ENCODE results near the gene IFNAR1.

Gene IFNAR1

DNA sequence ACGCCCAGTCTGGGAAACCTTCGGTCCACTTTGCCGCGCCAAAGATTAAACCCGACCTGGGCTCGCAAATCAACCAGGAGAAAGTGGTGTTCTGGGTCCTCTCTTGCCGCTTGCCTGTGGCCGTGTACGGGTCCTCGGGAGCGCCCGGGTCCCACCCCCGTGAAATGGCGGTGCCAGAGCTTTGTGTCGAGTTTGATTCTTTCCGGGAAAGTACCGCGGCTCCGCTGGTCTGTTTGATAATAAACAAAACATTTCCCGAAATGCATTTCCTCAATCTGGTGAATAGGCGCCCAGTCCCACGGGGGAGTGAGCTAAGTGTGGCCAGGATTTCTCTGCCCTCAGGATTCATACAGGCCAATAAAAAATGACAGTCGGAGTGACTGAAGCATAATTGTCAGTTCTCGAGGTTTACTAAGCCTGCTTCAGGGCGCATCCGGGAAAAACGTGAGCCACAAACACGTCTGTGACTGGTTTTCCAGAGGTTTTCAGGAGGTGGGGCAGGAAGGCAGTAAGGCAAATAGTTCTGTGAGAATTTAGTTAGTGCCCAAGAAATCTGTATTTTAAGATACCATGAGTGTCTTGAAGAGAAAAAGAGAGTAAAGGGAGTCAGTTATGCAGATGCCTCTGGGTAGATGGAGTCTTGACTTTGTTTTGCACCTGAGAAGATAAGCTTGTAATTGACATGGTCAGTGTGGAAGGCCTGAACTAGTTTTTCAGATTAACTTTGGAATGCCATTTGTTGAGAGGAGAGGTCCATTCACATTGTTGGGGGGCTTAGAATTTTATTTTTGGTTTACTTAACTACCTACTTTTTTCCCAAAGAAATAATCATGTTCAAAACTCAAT lies 675 bp downstream of the IFNAR1 start:
- no peak for TF ChIP-seq POLR2AphosphoS5 (IDR thresholded peaks at IDR 0.05; ENCODE audit: low read depth, low read length)
- TF ChIP-seq POLR2A (IDR thresholded peaks at IDR 0.05; ENCODE audit: low read depth, low read length), result no peak
- TF ChIP-seq TAF1 (IDR thresholded peaks at IDR 0.05; ENCODE audit: borderline replicate concordance, low read depth, low read length), result no peak
- FAIRE-seq (peak; percentile 17), DNase-seq (ENCODE audit: insufficient read length) (no peak)

DNA sequence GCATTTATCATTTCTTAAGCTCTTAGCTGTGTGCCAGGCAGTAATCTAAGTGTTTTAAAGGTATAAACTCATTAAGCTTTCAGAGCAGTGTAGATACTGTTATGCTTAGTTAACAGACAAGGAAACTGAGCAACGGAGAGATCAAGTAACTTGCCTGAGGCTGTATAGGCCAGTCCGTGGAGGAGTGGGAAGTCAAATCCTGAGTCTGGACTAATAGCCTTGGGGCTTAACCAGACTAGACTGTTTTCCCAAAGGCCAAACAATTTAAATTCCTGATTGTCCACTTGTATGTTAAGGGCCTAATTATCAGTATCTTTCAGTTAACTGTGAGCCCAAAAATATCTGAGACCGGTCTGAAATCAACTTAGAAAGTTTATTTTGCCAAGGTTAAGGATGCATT lies 2.6 kb downstream of the IFNAR1 start:
- no peak for FAIRE-seq
- DNase-seq (ENCODE audit: insufficient read length), result no peak
- TF ChIP-seq TAF1 (IDR thresholded peaks at IDR 0.05; ENCODE audit: borderline replicate concordance, low read depth, low read length) (no peak), POLR2A (IDR thresholded peaks at IDR 0.05; ENCODE audit: low read depth, low read length) (no peak), POLR2AphosphoS5 (IDR thresholded peaks at IDR 0.05; ENCODE audit: low read depth, low read length) (no peak)

DNA sequence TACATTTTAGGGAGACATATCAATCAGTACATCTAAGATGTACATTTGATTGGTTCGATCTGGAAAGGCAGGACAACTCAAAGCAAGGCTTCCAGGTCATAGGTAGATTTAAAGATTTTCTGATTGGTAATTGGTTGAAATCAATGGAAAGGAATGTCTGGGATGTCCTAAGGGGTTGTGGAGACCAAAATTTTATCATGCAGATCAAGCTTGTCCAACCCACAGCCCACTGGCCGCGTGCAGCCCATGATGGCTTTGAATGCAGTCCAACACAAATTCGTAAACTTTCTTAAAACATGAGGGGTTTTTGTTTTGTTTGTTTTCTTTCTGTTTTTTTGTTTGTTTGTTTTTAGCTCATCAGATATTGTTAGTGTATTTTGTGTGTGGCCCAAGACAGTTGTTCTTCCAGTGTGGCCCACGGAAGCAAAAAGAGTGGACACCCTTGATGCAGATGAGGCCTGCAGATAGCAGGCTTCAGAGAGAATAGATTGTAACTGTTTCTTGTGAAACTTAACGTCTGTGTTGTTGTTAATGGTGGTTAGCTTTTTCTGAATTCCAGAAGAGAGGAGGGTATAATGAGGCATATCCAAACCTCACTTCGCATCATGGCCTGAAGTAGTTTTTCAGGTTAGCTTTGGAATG lies 3.1 kb downstream of the IFNAR1 start:
- TF ChIP-seq TAF1 (IDR thresholded peaks at IDR 0.05; ENCODE audit: borderline replicate concordance, low read depth, low read length), result no peak
- FAIRE-seq, result peak; percentile 46
- DNase-seq (ENCODE audit: insufficient read length), result no peak

DNA sequence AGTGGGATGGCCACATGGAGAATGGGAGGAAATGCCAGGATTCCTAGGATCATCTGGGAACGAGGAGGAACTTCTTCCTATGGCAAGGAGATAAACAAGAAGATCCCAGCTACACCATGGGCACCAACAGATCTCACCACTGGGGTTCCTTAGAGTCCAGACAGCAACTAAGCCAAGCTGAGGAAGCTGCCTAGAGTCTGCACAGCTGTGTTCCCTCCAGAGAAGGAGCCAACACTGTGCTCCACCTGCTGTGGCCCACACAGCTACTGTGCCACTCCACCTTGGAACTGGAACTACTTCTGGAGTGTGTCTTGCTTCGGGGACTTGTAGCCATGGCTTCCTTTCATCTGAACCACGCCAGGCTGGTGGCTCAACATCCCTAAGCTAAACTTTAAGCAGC lies 6.0 kb downstream of the IFNAR1 start:
- FAIRE-seq, result peak; percentile 67
- no peak for DNase-seq (ENCODE audit: insufficient read length)
- TF ChIP-seq TAF1 (IDR thresholded peaks at IDR 0.05; ENCODE audit: borderline replicate concordance, low read depth, low read length) (no peak), POLR2A (IDR thresholded peaks at IDR 0.05; ENCODE audit: low read depth, low read length) (no peak), POLR2AphosphoS5 (IDR thresholded peaks at IDR 0.05; ENCODE audit: low read depth, low read length) (no peak)

DNA sequence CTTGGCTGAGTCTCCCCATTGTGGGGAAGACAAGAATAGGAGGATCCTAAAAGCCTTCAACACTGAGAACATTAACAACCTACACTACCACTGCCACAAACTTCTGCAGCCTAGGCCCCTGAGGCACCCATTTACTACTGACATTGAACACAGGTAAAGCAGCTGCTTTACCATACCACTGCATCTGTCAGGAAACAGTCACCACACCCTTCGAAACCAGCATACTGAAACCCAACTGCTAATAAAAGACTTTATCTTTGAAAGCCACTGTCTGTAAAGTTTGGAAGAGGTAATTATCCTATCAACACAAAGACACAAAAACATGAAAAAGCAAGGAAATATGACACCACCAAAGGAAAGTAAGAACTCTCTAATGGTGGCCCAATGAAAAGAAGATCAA lies 7.4 kb downstream of the IFNAR1 start:
- peak; percentile 27 for DNase-seq (ENCODE audit: insufficient read length)
- peak; percentile 22; the same call in 1 of the 2 replicates for TF ChIP-seq POLR2A (IDR thresholded peaks at IDR 0.05; ENCODE audit: low read depth, low read length)
- TF ChIP-seq POLR2AphosphoS5 (IDR thresholded peaks at IDR 0.05; ENCODE audit: low read depth, low read length), result peak; percentile 43; the same call in 1 of the 2 replicates
- no peak for TF ChIP-seq TAF1 (IDR thresholded peaks at IDR 0.05; ENCODE audit: borderline replicate concordance, low read depth, low read length)
- peak; percentile 79 for FAIRE-seq

DNA sequence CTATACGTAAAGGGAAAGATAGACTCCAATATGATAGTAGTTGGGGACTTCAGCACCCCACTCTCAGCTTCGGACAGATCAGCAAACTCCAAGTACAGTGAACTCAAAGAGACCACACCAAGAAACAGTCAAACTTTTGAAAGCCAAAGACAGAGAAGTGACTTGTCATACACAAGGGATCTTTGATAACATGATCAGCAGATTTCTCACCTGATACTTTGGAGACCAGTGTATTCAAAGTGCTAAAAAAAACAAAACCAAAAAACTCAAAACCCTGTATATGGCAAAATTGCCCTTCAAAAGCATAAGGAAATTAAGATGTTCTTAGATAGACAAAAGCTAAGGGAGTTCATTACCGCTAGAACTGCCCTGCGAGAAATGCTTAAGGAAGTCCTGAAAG lies 9.4 kb downstream of the IFNAR1 start:
- no peak for FAIRE-seq
- no peak for DNase-seq (ENCODE audit: insufficient read length)
- TF ChIP-seq POLR2AphosphoS5 (IDR thresholded peaks at IDR 0.05; ENCODE audit: low read depth, low read length), result no peak
- no peak for TF ChIP-seq POLR2A (IDR thresholded peaks at IDR 0.05; ENCODE audit: low read depth, low read length)
- no peak for TF ChIP-seq TAF1 (IDR thresholded peaks at IDR 0.05; ENCODE audit: borderline replicate concordance, low read depth, low read length)

DNA sequence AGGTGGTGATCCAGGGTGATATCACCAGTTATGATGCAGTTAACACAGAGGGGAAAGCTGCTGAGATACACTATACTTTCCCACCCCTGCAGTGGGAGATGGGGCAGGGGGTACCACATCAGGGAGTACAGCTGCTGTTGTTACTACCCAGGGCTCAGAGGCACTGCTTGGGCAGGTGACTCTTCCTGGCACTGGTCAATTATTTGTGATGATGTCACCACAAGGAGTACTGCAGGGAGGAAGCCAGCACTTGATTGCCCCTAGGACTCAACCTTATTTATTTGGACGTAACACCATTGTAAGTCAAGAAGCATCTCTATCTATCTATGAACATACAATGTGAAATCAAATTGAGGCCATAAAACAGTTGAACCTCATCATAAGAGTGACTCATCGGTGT lies 10.1 kb downstream of the IFNAR1 start:
- TF ChIP-seq TAF1 (IDR thresholded peaks at IDR 0.05; ENCODE audit: borderline replicate concordance, low read depth, low read length), result no peak
- TF ChIP-seq POLR2AphosphoS5 (IDR thresholded peaks at IDR 0.05; ENCODE audit: low read depth, low read length), result no peak
- TF ChIP-seq POLR2A (IDR thresholded peaks at IDR 0.05; ENCODE audit: low read depth, low read length), result no peak
- FAIRE-seq (no peak), DNase-seq (ENCODE audit: insufficient read length) (no peak)

DNA sequence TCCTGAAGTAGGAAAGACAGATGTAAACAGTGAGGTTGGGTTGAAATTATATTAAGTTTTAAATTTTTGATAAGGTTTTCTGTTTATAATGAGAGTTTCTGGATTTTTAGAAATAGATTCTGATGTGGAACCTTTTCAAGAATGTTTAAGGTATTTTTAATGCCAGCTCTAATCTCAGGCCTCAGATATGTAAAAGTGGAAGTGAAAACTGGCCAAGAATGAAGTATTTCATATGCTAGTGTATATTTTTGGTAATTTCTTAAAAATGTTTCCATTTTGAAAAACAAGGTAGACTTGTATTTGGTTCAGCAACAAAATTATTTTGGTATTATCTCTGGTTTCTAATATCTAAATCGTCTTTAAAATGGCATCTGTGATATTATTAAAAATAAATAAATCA lies 14.4 kb downstream of the IFNAR1 start:
- DNase-seq (ENCODE audit: insufficient read length) (no peak), FAIRE-seq (no peak)
- TF ChIP-seq POLR2A (IDR thresholded peaks at IDR 0.05; ENCODE audit: low read depth, low read length) (no peak), POLR2AphosphoS5 (IDR thresholded peaks at IDR 0.05; ENCODE audit: low read depth, low read length) (no peak), TAF1 (IDR thresholded peaks at IDR 0.05; ENCODE audit: borderline replicate concordance, low read depth, low read length) (no peak)

DNA sequence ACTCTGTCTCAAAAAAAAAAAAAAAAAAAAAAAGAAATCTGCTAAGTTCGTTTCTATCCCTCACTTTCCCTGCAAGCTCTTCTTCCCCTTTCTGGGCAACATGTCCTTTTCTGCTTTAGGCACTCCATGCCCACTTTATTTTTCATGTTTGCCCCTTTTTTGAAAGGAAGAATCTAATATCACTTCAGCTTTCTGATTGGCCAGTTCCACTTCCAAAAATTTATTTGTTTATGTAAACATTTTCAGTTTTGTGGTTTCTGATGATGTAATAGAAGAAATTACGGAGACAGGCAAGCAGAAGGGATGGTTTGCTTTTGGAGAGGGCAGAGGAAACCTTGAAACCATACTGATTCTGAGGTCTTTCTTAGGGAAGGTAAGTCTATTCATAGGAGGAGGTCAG lies 15.1 kb downstream of the IFNAR1 start:
- DNase-seq (ENCODE audit: insufficient read length) (no peak), FAIRE-seq (peak; percentile 46)
- TF ChIP-seq POLR2A (IDR thresholded peaks at IDR 0.05; ENCODE audit: low read depth, low read length) (no peak), TAF1 (IDR thresholded peaks at IDR 0.05; ENCODE audit: borderline replicate concordance, low read depth, low read length) (no peak), POLR2AphosphoS5 (IDR thresholded peaks at IDR 0.05; ENCODE audit: low read depth, low read length) (no peak)

DNA sequence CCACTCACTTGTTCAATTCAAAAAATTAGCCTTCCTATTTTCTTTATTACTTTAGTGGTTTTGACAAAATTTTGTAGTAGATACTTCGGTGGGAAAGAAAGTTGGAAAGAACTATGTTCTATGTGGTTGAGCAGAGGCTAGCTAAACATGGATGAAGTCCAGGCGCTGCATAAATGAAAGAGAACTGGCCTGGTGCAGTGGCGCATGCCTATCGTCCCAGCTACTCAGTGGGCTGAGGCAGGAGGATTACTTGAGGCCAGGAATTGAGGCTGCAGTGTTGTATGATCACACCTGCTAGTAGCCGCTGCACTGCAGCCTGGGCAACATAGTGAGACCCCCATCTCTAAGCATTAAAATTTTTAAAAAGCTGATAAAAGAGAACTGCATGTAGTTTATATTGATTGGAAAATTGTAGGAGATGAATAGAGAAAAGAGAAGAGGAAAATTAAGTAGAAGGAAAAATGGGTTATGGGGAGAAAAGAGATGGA lies 21.0 kb downstream of the IFNAR1 start:
- DNase-seq (ENCODE audit: insufficient read length), result no peak
- no peak for TF ChIP-seq TAF1 (IDR thresholded peaks at IDR 0.05; ENCODE audit: borderline replicate concordance, low read depth, low read length)
- no peak for TF ChIP-seq POLR2A (IDR thresholded peaks at IDR 0.05; ENCODE audit: low read depth, low read length)
- TF ChIP-seq POLR2AphosphoS5 (IDR thresholded peaks at IDR 0.05; ENCODE audit: low read depth, low read length), result no peak
- FAIRE-seq, result no peak

DNA sequence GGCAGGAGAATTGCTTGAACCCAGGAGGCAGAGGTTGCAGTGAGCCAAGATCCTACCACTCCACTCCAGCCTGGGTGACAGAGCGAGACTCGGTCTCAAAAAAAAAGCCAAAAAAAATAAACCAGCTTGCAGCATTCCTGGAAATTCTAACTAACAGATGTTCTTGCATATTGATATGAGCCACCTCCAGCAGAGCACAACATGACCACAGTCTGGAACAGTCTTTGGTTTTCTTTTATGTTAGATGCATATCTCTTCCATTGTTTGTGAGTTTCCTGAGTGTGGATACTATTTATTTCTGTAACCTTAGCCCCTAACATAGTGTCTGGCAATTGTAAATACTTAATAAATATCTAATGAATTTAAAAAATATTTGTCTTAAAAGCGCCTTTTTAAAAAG lies 23.9 kb downstream of the IFNAR1 start:
- DNase-seq (ENCODE audit: insufficient read length) (no peak), FAIRE-seq (no peak)
- TF ChIP-seq POLR2AphosphoS5 (IDR thresholded peaks at IDR 0.05; ENCODE audit: low read depth, low read length), result no peak
- no peak for TF ChIP-seq TAF1 (IDR thresholded peaks at IDR 0.05; ENCODE audit: borderline replicate concordance, low read depth, low read length)
- no peak for TF ChIP-seq POLR2A (IDR thresholded peaks at IDR 0.05; ENCODE audit: low read depth, low read length)

DNA sequence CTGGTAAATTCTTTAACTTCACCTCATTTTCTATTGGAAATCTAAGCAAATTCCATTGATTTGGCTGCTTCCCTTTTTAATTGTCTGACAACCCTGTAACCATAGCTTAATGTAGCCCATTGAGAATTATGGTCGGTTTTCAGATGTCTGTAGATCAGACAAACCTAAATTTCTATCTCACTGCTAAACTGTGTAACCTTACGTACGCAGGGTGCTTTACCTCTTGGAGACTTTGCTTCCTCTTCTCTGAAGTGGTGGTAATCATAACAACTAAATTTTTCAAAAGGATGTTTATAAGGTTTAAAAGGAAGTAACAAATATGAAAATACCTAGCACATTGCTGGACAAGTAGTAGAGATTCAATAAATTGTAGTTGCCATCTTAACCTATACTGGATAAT lies 25.9 kb downstream of the IFNAR1 start:
- FAIRE-seq (no peak), DNase-seq (ENCODE audit: insufficient read length) (no peak)
- TF ChIP-seq TAF1 (IDR thresholded peaks at IDR 0.05; ENCODE audit: borderline replicate concordance, low read depth, low read length) (no peak), POLR2AphosphoS5 (IDR thresholded peaks at IDR 0.05; ENCODE audit: low read depth, low read length) (no peak), POLR2A (IDR thresholded peaks at IDR 0.05; ENCODE audit: low read depth, low read length) (no peak)
